ENCODE data around the gene KLK5. TPM values are rescaled to one million over a fixed set of nuclear protein-coding genes. Genes with fewer than 3 reads are reported as not detected.
"Not testable (repeated sequence)": the region's sequence is repeated elsewhere in the genome, so short reads cannot be mapped to it uniquely, and the experiment has no call there.

KLK5 gene
- total RNA-seq, 4 donors from 2014 or later, result not detected

DNA sequence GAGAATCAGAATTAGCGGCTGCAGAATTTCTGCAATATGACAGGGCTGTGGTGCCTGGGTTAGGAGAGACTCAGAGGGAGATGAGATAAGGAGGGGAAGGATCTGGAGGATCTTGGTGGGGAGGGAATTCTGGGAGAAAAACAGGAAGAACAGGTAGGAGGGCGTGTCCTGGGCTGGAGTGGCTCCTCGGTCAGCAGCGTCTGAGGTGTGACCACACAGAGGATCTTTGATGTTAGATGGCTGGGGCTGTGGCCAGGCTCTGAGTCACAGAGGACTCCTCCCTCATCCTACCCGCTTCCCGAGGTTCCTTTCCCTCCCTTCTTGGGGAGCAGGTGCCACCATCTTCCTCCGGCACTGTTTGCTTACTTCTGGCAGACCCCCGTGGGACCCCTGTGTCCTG is 22.9 kb upstream of the KLK5 start:
- no peak for DNase-seq
- Histone ChIP-seq H3K27ac (no peak overlapping the region), H3K36me3 (no peaks in the 10 kb centered on the region), H3K4me1 (no peaks in the 10 kb centered on the region), H3K4me3 (no peak overlapping the region), H3K9me3 (no peaks in the 10 kb centered on the region), H3K27me3 (no peaks in the 10 kb centered on the region)
- TF ChIP-seq CTCF (IDR thresholded peaks at IDR 0.05), result no peak
- no peak for TF ChIP-seq POLR2A (IDR thresholded peaks at IDR 0.05)

DNA sequence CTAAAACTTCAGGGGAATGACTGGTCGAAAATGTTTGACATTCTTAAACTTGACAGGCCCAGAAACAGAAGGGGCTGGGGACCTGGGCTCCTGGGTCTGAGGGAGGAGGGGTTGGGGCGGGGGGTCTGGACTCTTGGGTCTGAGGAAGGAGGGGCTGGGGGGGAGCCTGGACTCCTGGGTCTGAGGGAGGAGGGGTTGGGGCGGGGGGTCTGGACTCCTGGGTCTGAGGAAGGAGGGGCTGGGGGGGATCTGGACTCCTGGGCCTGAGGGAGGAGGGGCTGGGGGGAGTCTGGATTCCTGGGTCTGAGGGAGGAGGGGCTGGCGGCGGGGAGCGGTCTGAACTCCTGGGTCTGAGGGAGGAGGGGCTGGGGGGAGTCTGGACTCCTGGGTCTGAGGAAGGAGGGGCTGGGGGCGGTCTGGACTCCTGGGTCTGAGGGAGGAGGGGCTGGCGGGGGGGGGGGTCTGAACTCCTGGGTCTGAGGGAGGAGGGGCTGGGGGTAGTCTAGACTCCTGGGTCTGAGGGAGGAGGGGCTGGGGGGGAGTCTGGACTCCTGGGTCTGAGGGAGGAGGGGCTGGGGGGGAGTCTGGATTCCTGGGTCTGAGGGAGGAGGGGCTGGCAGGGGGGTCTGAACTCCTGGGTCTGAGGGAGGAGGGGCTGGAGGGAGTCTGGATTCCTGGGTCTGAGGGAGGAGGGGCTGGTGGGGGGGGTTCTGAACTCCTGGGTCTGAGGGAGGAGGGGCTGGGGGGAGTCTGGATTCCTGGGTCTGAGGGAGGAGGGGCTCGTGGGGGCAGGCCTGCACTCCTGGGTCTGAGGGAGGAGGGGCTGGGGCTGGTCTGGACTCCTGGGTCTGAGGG is 22.1 kb upstream of the KLK5 start:
- Histone ChIP-seq H3K4me3 (no peak overlapping the region), H3K27me3 (no peaks in the 10 kb centered on the region), H3K27ac (no peak overlapping the region), H3K4me1 (no peaks in the 10 kb centered on the region), H3K9me3 (no peaks in the 10 kb centered on the region), H3K36me3 (no peaks in the 10 kb centered on the region)
- no peak for TF ChIP-seq POLR2A (IDR thresholded peaks at IDR 0.05)
- TF ChIP-seq CTCF (IDR thresholded peaks at IDR 0.05), result no peak
- no peak for DNase-seq

DNA sequence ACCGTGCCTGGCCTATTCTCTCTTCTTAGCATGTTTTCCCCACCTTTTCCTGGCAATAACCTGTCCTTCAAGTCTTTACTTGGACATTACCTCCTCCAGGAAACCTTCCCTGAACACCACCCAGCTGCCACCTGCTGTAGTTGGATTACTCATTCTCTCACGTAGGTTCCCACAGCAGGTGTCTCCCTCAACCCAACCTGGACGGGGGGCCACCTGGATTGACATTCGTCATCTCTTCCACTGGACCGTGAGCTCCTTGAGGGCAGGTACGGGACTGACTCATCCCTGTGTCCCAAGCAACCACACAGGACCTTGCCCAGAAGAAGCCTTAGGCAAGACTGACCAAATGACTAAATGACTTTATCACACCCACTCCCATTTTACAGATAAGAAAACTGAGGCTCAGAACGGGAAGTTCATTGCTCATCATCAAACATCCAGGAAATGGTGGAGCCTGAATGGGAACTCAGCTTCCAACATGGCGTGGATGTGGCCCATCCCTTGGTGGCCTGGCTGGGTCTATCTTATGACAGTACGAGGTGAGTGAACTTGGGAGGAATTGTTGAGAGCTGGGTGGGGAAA is 20.0 kb upstream of the KLK5 start:
- H3K4me3 ChIP-seq, result no peak overlapping the region
- H3K9me3 ChIP-seq, result no peaks in the 10 kb centered on the region
- no peaks in the 10 kb centered on the region for H3K36me3 ChIP-seq
- H3K27ac ChIP-seq, result no peak overlapping the region
- DNase-seq, result no peak
- TF ChIP-seq POLR2A (IDR thresholded peaks at IDR 0.05) (no peak), CTCF (IDR thresholded peaks at IDR 0.05) (no peak)
- H3K27me3 ChIP-seq, result no peaks in the 10 kb centered on the region
- H3K4me1 ChIP-seq, result no peaks in the 10 kb centered on the region

DNA sequence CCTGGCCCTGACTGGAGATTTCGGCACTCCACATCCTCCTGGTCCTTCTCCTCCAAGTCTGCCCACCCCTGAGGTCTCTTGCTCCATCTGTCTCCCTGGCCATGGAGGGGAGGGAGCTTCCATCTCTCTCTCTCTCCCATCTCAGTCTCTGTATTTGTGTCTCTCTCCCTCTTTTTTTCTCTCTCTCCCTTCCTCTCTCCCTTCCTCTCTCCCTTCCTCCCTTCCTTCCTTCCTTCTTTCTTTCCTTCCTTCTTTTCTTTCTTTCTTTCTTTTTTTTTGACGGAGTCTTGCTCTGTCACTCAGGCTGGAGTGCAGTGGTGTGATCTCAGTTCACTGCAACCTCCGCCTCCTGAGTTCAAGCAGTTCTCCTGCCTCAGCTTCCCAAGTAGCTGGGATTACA is 17.0 kb upstream of the KLK5 start:
- not testable (repeated sequence) for DNase-seq, H3K4me1 ChIP-seq, H3K9me3 ChIP-seq, H3K27ac ChIP-seq, H3K27me3 ChIP-seq, H3K4me3 ChIP-seq, H3K36me3 ChIP-seq

DNA sequence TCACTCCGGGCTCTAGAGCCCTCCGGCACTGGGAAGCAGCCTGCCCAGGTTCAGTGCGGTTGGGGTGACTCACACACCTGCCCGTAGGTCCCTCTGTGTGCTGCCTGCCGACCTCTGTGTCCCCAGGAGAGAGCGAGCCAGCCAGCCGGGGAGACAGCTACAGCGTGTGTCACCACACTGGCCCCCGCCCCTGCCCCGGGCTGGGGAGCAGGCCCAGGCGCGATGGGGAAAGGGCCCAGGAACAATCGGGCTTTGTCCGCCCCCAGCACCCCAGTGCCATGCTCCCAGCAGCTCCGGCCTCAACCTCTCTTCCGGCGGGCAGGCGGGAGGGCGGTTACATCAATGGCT is 16.5 kb upstream of the KLK5 start, which contains the start of gene KLK6:
TSS of gene KLK6 (minus strand) at position 179 of the 348 bp plus-strand sequence. CDS start 1,487 bp downstream, outside the sequence.
- no peak for TF ChIP-seq POLR2A (IDR thresholded peaks at IDR 0.05)
- TF ChIP-seq CTCF (IDR thresholded peaks at IDR 0.05), result no peak
- Histone ChIP-seq H3K27me3 (no peaks in the 10 kb centered on the region), H3K27ac (no peak within 1 kb of the TSS), H3K9me3 (no peaks in the 10 kb centered on the region), H3K36me3 (no peaks in the 10 kb centered on the region), H3K4me1 (no peaks in the 10 kb centered on the region), H3K4me3 (no peak within 1 kb of the TSS)
- no peak for DNase-seq

DNA sequence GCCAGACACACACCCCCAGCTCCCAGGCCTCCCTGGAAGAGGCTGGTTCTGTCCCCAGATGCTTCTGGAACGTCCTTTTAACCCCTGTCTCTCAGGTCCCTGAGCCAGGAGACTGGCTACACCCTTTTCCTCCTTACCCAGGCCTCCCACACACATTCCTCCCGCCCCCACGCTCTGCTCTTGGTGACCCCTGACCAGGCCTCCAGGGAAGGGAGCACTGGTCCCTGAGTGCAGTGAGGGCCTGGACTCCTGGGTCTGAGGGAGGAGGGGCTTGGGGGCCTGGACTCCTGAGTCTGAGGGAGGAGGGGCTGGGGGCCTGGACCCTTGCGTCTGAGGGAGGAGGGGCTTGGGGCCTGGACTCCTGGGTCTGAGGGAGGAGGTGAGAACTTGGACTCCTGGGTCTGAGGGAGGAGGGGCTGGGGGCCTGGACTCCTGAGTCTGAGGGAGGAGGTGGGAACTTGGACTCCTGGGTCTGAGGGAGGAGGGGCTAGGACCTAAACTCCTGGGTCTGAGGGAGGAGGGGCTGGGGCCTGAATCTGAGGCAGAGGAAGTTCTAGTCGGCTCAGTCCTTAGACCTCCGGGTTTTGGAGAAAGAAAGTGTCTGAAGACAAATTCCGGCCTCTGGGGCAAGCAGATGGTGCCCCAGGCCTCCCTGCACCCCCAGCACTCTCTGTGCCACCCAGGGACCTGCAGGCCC is 16.0 kb upstream of the KLK5 start:
- H3K36me3 ChIP-seq, result no peaks in the 10 kb centered on the region
- no peak overlapping the region for H3K4me3 ChIP-seq
- no peak overlapping the region for H3K27ac ChIP-seq
- no peaks in the 10 kb centered on the region for H3K9me3 ChIP-seq
- TF ChIP-seq POLR2A (IDR thresholded peaks at IDR 0.05) (no peak), CTCF (IDR thresholded peaks at IDR 0.05) (no peak)
- no peak for DNase-seq
- no peaks in the 10 kb centered on the region for H3K4me1 ChIP-seq
- no peaks in the 10 kb centered on the region for H3K27me3 ChIP-seq

Data from Peyer's patch (tissue), 4 donors.